C4-2B (cell line): Measurements from ENCODE around the gene FMNL2.

ENCODE experiments used
- H3K27ac ChIP-seq: fragments of 450-650 bp; 2 replicates; pipeline ENCODE4 v1.5.1; 2017
- CTCF ChIP-seq: fragments of 450-650 bp; conservative IDR thresholded peaks from 2 replicates; pipeline ENCODE4 v1.5.1; 2017; ENCODE audit warnings: mild to moderate bottlenecking
- ZFX ChIP-seq: fragments of 450-650 bp; IDR thresholded peaks from 2 replicates; pipeline ENCODE4 v1.6.1; 2017

Gene FMNL2

GRCh38 chr2:152453129-152453911, 118.3 kb downstream of the FMNL2 start:
- no peak for TF ChIP-seq CTCF
- TF ChIP-seq ZFX = no peak
- no peak overlapping the region for H3K27ac ChIP-seq

GRCh38 chr2:152454371-152454770, 119.4 kb downstream of the FMNL2 start:
- H3K27ac ChIP-seq = no peak overlapping the region
- TF ChIP-seq CTCF = no peak
- no peak for TF ChIP-seq ZFX

DNA sequence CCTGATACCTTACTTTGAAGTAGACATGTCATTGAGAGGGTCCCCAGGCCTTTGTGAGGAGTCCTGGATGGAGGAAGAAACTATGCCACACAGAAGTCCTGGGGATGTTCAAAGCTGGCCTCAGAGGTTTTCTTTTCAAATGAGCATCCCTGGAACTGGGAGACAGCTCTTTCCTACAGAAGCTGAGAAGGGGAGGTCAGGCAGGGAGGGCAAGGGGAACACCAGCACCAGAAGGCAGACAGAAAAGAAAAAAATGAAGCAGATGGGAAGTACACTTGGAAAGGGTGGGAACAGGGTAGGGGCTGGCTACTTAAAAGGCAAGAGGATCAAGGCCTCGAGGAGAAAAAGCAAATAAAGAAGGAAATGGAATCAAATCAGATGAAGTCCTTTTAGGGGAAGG, 120.0 kb downstream of the FMNL2 start:
- TF ChIP-seq CTCF (no peak), ZFX (no peak)
- no peak overlapping the region for H3K27ac ChIP-seq

DNA sequence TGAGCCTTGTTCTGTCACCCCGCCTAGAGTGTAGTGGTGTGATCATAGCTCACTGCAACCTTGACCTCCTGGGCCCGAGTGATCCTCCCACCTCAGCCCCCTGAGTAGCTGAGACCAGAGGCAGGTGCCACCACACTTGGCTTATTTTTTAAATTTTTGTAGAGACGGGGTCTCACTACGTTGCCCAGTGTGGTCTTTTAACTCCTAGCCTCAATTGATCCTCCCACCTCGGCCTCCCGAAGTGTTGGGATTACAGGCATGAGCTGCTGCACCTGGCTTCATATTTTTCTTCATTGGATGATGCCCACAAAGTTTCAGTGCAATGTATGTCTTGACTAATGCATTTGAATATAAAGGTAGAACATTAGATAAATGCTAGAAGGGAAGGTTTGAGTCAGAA, 120.8 kb downstream of the FMNL2 start:
- H3K27ac ChIP-seq = no peak overlapping the region
- TF ChIP-seq CTCF = no peak
- TF ChIP-seq ZFX = no peak

DNA sequence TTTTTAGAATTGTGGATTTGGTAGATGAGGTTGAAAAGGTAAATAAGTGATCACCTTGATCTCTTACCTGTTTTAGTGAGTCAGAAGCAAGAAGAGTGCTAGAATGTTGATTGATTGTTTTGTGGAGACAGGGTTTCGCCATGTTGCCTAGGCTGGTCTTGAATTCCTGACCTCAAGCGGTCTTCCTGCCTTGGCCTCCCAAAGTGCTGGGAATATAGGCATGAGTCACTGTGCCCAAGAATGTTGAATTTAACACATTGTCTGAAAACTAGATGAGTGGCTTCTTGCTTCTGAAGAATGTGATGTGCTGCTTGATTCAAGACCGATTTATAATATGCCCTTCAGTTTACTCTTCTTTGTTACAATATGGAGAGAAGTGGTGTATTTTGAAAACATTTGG, 121.3 kb downstream of the FMNL2 start:
- H3K27ac ChIP-seq = no peak overlapping the region

DNA sequence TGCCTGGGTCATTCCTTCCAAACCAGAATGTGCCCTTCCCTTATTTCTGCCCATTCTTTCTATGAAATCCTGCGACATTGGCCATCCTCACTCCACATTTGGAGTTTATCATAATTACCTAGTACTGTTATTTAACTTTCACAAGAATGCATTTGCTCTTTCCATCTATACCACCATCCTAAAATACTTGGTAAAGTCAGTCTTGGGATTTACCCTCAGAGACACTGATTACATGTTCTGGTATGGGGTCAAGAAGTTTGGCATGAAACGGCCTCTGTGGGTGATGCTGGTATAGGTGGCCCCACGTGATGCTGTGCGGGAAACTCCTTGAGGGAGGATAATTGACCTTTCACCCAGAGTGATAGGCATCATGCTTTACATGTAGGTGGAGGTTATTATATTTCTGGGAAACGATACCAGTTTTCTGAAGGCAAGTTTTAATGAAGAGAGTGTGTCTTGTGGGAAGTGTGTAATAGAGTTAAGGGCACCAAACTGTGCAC, 123.5 kb downstream of the FMNL2 start:
- H3K27ac ChIP-seq = no peak overlapping the region
- TF ChIP-seq ZFX = no peak
- TF ChIP-seq CTCF = no peak

More for the DNA sequence above, 121.3 kb downstream of the FMNL2 start:
- TF ChIP-seq CTCF (no peak), ZFX (no peak)

- no peak for TF ChIP-seq ZFX
- TF ChIP-seq CTCF = no peak
- no peak overlapping the region for H3K27ac ChIP-seq
These were observed 124.1 kb downstream of the FMNL2 start for GRCh38 chr2:152459091-152459490.
